ENCODE measurements around the gene DPM3.
"Not testable (repeated sequence)": the region's sequence is repeated elsewhere in the genome, so short reads cannot be mapped to it uniquely, and the experiment has no call there.

Gene DPM3

GRCh38 chr1:155127105-155127966 lies 13.0 kb downstream of the DPM3 start, which contains the start of gene EFNA1:
EFNA1 (plus strand) TSS chr1:155127876; CDS start chr1:155127978, 102 bp downstream.
- in situ Hi-C loops (cut with HindIII; ENCODE audit: low sequenced_read_pairs), result no loop called here

GRCh38 chr1:155126556-155127104 lies 13.7 kb downstream of the DPM3 start:
- in situ Hi-C loops (cut with HindIII; ENCODE audit: low sequenced_read_pairs), result no loop called here

- in situ Hi-C loops (cut with HindIII; ENCODE audit: low sequenced_read_pairs), result no loop called here
Measured at GRCh38 chr1:155125946-155126555, 14.3 kb downstream of the DPM3 start.

- in situ Hi-C loops (cut with HindIII; ENCODE audit: low sequenced_read_pairs), result no loop called here
Measured at GRCh38 chr1:155125511-155125945, 14.8 kb downstream of the DPM3 start.

- in situ Hi-C loops (cut with HindIII; ENCODE audit: low sequenced_read_pairs), result no loop called here
Measured at GRCh38 chr1:155124503-155125463, 15.5 kb downstream of the DPM3 start.

- in situ Hi-C loops (cut with HindIII; ENCODE audit: low sequenced_read_pairs), result no loop called here
Measured at GRCh38 chr1:155123801-155124200, 16.5 kb downstream of the DPM3 start.

GRCh38 chr1:155122308-155122707 lies 18.0 kb downstream of the DPM3 start:
- in situ Hi-C loops (cut with HindIII; ENCODE audit: low sequenced_read_pairs), result no loop called here

- in situ Hi-C loops (cut with HindIII; ENCODE audit: low sequenced_read_pairs), result no loop called here
Measured at GRCh38 chr1:155121249-155121648, 19.1 kb downstream of the DPM3 start.

GRCh38 chr1:155120253-155120652 lies 20.1 kb downstream of the DPM3 start:
- in situ Hi-C loops (cut with HindIII; ENCODE audit: low sequenced_read_pairs), result no loop called here

- in situ Hi-C loops (cut with HindIII; ENCODE audit: low sequenced_read_pairs), result not testable (repeated sequence)
Measured at GRCh38 chr1:155118090-155118489, 22.2 kb downstream of the DPM3 start.

- in situ Hi-C loops (cut with HindIII; ENCODE audit: low sequenced_read_pairs), result no loop called here
Measured at GRCh38 chr1:155117610-155118009, 22.7 kb downstream of the DPM3 start.

DNA sequence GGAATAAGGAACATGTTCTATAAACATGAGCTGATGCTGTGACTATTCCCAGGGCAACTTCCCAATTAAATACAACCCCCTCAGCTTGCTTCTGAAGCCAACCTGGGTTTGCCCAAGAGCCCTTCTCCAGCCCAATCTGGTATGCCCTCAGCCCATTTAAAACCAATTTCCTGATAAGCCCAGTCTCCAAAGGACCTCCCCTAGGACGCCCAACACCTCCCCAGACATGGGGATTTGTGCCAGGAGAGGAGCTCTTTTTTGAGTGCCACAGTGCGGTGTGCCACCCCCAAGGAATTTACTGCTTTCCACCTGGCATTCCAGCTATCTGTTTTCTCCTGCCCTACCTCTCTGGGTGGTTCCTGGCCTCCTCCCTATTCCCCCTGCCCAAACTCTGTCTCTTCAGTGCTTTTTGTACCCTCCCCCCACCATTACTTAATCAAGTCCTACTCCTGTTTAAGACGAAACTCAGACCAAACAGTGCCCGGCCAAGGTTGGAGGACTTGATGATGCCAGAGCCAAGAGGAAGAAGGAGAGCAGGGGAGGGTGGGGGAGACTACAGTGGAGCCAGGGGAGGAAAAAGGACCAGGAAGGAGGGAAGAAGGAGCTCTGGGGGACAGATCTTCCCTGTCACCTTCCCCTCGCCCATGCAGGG lies 24.1 kb downstream of the DPM3 start:
- in situ Hi-C loops (cut with HindIII; ENCODE audit: low sequenced_read_pairs), result no loop called here

DNA sequence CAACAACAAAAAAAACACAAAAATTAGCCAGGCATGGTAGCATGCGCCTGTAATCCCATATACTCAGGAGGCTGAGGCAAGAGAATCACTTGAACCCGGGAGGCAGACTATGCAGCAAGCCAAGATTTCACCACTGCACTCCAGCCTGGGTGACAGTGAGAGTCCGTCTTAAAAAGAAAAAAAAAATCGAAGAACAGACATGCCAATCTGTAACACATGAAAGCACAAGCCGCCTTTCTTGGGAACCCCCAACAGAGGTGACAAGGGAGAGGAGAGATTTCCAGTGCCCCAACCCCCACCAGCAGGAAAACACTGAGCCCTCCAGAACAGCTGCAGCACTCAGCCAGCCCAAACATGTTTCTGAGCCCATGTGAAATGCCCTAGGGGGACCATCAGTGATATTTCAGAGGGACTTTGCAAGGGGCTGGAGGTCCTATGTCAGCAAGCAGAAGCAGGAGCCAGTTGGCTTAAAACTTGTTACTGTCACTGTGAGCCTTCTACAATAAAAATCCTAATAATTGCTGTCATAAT lies 26.8 kb downstream of the DPM3 start:
- in situ Hi-C loops (cut with HindIII; ENCODE audit: low sequenced_read_pairs), result no loop called here

GRCh38 chr1:155110826-155111225 lies 29.5 kb downstream of the DPM3 start:
- in situ Hi-C loops (cut with HindIII; ENCODE audit: low sequenced_read_pairs), result no loop called here

- in situ Hi-C loops (cut with HindIII; ENCODE audit: low sequenced_read_pairs), result no loop called here
Measured at GRCh38 chr1:155110381-155110780, 29.9 kb downstream of the DPM3 start.

- in situ Hi-C loops (cut with HindIII; ENCODE audit: low sequenced_read_pairs), result no loop called here
Measured at GRCh38 chr1:155108296-155108695, 32.0 kb downstream of the DPM3 start.

DNA sequence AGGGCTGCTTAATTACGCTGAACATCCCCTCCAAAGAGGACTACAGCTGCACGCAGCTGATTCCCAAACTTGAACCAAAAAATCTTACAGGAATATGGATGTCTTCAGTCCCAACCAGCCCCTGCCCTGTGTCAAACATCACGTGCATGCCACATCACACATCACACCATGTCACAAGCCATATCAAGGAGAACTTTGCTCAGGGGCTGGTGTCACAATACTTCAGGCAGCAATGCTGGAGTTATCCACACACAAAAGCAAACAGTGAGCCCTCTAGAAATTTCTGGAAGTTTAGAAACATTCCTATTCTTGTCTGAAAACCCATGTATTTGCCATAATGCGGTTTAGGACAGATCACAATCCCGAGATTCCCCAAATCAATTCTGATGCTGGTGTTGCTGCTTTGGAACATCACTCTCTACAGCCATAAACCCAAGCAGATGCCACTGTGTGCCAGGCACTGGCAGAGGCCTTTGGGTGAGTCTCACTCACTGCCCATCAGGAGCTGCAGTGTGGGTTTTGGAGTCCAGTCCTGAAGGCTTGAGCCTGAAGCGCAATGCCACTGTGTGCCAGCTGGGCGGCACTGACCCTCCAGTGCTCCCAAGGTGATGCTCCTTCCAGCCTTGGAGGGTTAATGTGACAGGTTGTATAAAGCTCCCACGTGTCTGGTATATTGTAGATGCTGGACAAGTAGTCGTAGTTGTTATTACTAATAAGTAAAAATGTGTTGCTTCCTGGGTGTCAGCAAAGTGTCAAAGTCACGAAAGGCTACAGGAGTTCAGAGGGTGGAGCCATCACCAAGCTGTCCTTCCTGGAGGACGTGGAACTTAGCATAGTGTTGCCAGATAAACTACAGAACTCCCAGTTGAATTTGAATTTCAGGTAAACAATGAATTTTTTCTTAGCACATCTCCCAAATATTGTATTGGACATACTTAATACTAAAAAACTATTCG lies 32.7 kb downstream of the DPM3 start:
- in situ Hi-C loops (cut with HindIII; ENCODE audit: low sequenced_read_pairs), result no loop called here

- in situ Hi-C loops (cut with HindIII; ENCODE audit: low sequenced_read_pairs), result no loop called here
Measured at GRCh38 chr1:155106862-155107261, 33.5 kb downstream of the DPM3 start.

DNA sequence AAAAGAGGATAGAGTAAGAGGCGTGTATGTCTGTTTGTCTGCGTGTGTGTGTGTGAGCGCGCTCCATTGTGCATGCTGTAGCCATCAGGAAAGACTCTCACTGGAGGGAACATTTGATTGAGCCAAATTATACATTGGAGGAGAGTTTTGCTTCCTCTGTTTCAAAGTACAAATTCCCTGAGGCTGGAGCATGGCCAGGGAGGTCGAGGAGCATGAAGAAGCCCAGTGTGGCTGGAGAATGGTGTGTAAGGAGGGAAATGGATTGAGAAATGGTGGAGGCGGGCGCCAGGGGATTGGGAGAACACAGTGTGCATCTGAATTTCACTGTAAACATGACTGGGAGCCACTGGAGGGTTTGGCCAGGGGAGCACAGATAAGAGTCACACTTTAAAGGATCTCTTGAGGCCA lies 34.7 kb downstream of the DPM3 start:
- in situ Hi-C loops (cut with HindIII; ENCODE audit: low sequenced_read_pairs), result no loop called here

Measured in endothelial cell of hepatic sinusoid (primary cell).